IMR-90 (cell line): ENCODE results near the gene ZNF236. TPM values are rescaled to one million over a fixed set of nuclear protein-coding genes. Genes with fewer than 3 reads are reported as not detected.

Source experiments
- ATAC-seq: fragments of 200-7000 bp; cut with Tn5 transposase; 2 replicates; pipeline ENCODE4 v1.9.1; 2020; ENCODE audit warnings: low read depth, mild to moderate bottlenecking, moderate library complexity
- BruUV-seq: library from RNA; stranded (reverse); fragments of 400-500 nt; replicated peaks from 2 replicates; lab custom pipeline; 2021; lab: Mats Ljungman, UMichigan
- CTCF ChIA-PET: fragments of 300-600 bp; formaldehyde crosslinking; extraction: SDS; loops from one replicate; lab custom pipeline; 2021; ENCODE audit warnings: antibody characterized with exemption; lab: Yijun Ruan, JAX
- POLR2A ChIA-PET: fragments of 300-600 bp; sonication (Branson Sonifier 250); formaldehyde crosslinking; loops from one replicate; lab custom pipeline; 2022; ENCODE audit warnings: antibody characterized with exemption; ENCODE audit not compliant: unreplicated experiment; lab: Charles Lee
- DNase-seq: peaks from one replicate; pipeline ENCODE4 v3.0.0; 2013
- H2AFZ ChIP-seq: replicated peaks from 2 replicates; pipeline ENCODE3; 2013; ENCODE audit warnings: low read length, mild to moderate bottlenecking; ENCODE audit not compliant: poor library complexity
- H2AK5ac ChIP-seq: 2 replicates; pipeline ENCODE4 v1.6.1; 2013; ENCODE audit warnings: low read depth, low read length, inconsistent platforms
- H2AK9ac ChIP-seq: replicated peaks from 2 replicates; pipeline ENCODE3; 2013; ENCODE audit warnings: mild to moderate bottlenecking, low read depth, low read length, moderate library complexity; ENCODE audit not compliant: poor library complexity
- H2BK120ac ChIP-seq: 2 replicates; pipeline ENCODE4 v1.6.1; 2013; ENCODE audit warnings: low read depth, low read length, inconsistent platforms
- H2BK15ac ChIP-seq: 3 replicates; pipeline ENCODE4 v1.6.1; 2013; ENCODE audit warnings: low read depth, low read length, inconsistent platforms
- H2BK20ac ChIP-seq: 2 replicates; pipeline ENCODE4 v1.6.1; 2013; ENCODE audit warnings: low read depth, mild to moderate bottlenecking, inconsistent platforms, low read length, moderate library complexity
- H2BK5ac ChIP-seq: 2 replicates; pipeline ENCODE4 v1.6.1; 2013; ENCODE audit warnings: mild to moderate bottlenecking, low read depth, low read length, inconsistent platforms; ENCODE audit not compliant: poor library complexity, severe bottlenecking
- H3K14ac ChIP-seq: replicated peaks from 2 replicates; pipeline ENCODE4 v1.6.1; 2013; ENCODE audit warnings: low read depth, low read length, inconsistent platforms
- H3K18ac ChIP-seq: 2 replicates; pipeline ENCODE4 v1.6.1; 2013; ENCODE audit warnings: low read depth, low read length, control low read depth
- H3K23ac ChIP-seq: 2 replicates; pipeline ENCODE4 v1.6.1; 2013; ENCODE audit warnings: low read depth, low read length, inconsistent platforms
- H3K27ac ChIP-seq: 2 replicates; pipeline ENCODE4 v1.5.1; 2013; ENCODE audit warnings: mild to moderate bottlenecking, control low read depth, low read length; ENCODE audit not compliant: insufficient read depth
- H3K27me3 ChIP-seq: 2 replicates; pipeline ENCODE4 v1.6.1; 2013; ENCODE audit warnings: low read length; ENCODE audit not compliant: control insufficient read depth, insufficient read depth
- H3K36me3 ChIP-seq: 2 replicates; pipeline ENCODE4 v1.6.1; 2013; ENCODE audit warnings: low read length, mixed read lengths; ENCODE audit not compliant: control insufficient read depth, insufficient read depth
- H3K4ac ChIP-seq: 2 replicates; pipeline ENCODE4 v1.6.1; 2013; ENCODE audit warnings: low read depth, low read length, inconsistent platforms
- H3K4me1 ChIP-seq: 2 replicates; pipeline ENCODE4 v1.6.1; 2013; ENCODE audit warnings: low read length, mixed read lengths; ENCODE audit not compliant: control insufficient read depth, insufficient read depth
- H3K4me2 ChIP-seq: 2 replicates; pipeline ENCODE4 v1.6.1; 2013; ENCODE audit warnings: low read depth, mild to moderate bottlenecking, control low read depth, low read length, moderate library complexity
- H3K4me3 ChIP-seq: 2 replicates; pipeline ENCODE4 v1.5.1; 2013; ENCODE audit warnings: low read depth, mild to moderate bottlenecking, control low read depth, low read length, moderate library complexity; ENCODE audit not compliant: insufficient read depth
- H3K56ac ChIP-seq: 2 replicates; pipeline ENCODE4 v1.6.1; 2013; ENCODE audit warnings: low read length, inconsistent platforms; ENCODE audit not compliant: insufficient read depth; ENCODE audit errors: extremely low read depth
- H3K79me1 ChIP-seq, 2 experiments: 2 replicates each; pipeline ENCODE4 v1.6.1; 2013; ENCODE audit warnings: low read length in 2 of 2, inconsistent platforms in 1 of 2, low read depth in 1 of 2
- H3K9ac ChIP-seq: 2 replicates; pipeline ENCODE4 v1.6.1; 2013; ENCODE audit warnings: low read depth, low read length, control low read depth
- H3K9me1 ChIP-seq: 2 replicates; pipeline ENCODE4 v1.6.1; 2013; ENCODE audit warnings: low read length, inconsistent platforms; ENCODE audit not compliant: insufficient read depth
- H3K9me3 ChIP-seq: 2 replicates; pipeline ENCODE4 v1.6.1; 2013; ENCODE audit warnings: low read length; ENCODE audit not compliant: control insufficient read depth, insufficient read depth
- H4K20me1 ChIP-seq: 2 replicates; pipeline ENCODE4 v1.6.1; 2013; ENCODE audit warnings: low read length, inconsistent platforms; ENCODE audit not compliant: insufficient read depth
- H4K5ac ChIP-seq: 2 replicates; pipeline ENCODE4 v1.6.1; 2013; ENCODE audit warnings: mild to moderate bottlenecking, low read depth, low read length, control low read depth
- H4K8ac ChIP-seq, 2 experiments: 2 replicates each; pipeline ENCODE4 v1.6.1; 2013; ENCODE audit warnings: low read depth in 2 of 2, low read length in 2 of 2, control low read depth in 1 of 2, inconsistent platforms in 1 of 2
- H4K91ac ChIP-seq: 2 replicates; pipeline ENCODE4 v1.6.1; 2013; ENCODE audit warnings: low read depth, low read length, inconsistent platforms; ENCODE audit not compliant: insufficient read depth
- BHLHE40 ChIP-seq: fragments of 150-350 bp; IDR thresholded peaks from 2 replicates; pipeline ENCODE4 v1.6.1; 2016; ENCODE audit warnings: mild to moderate bottlenecking, low read depth, low read length
- CEBPB ChIP-seq: IDR thresholded peaks from 2 replicates; pipeline ENCODE4 v1.6.1; 2012; ENCODE audit warnings: low read depth, low read length, improper control_type of control experiment
- CHD1 ChIP-seq: IDR thresholded peaks from 2 replicates; pipeline ENCODE4 v1.6.1; 2012; ENCODE audit warnings: low read depth, low read length, improper control_type of control experiment
- FOS ChIP-seq: fragments of 150-350 bp; IDR thresholded peaks from 2 replicates; pipeline ENCODE4 v1.6.1; 2016; ENCODE audit warnings: low read depth, low read length
- MAFK ChIP-seq: IDR thresholded peaks from 2 replicates; pipeline ENCODE4 v1.6.1; 2012; ENCODE audit warnings: low read depth, low read length, improper control_type of control experiment
- MAZ ChIP-seq: IDR thresholded peaks from 2 replicates; pipeline ENCODE4 v1.6.1; 2012; ENCODE audit warnings: low read depth, mild to moderate bottlenecking, low read length, improper control_type of control experiment, moderate library complexity, borderline replicate concordance
- MXI1 ChIP-seq: IDR thresholded peaks from 2 replicates; pipeline ENCODE4 v1.6.1; 2012; ENCODE audit warnings: low read depth, mild to moderate bottlenecking, low read length, moderate library complexity, borderline replicate concordance
- NFE2L2 ChIP-seq: fragments of 150-350 bp; IDR thresholded peaks from 2 replicates; pipeline ENCODE4 v1.6.1; 2016; ENCODE audit warnings: low read depth, mild to moderate bottlenecking, low read length
- POLR2A ChIP-seq: IDR thresholded peaks from 2 replicates; pipeline ENCODE4 v1.6.1; 2012; ENCODE audit warnings: mild to moderate bottlenecking, low read depth, low read length
- RAD21 ChIP-seq: IDR thresholded peaks from 2 replicates; pipeline ENCODE4 v1.6.1; 2012; ENCODE audit warnings: low read length, improper control_type of control experiment
- RCOR1 ChIP-seq: IDR thresholded peaks from 2 replicates; pipeline ENCODE4 v1.6.1; 2012; ENCODE audit warnings: mild to moderate bottlenecking, low read length, improper control_type of control experiment; ENCODE audit not compliant: insufficient replicate concordance
- RFX5 ChIP-seq: IDR thresholded peaks from 2 replicates; pipeline ENCODE4 v1.8.0; 2012; ENCODE audit warnings: low read depth, mild to moderate bottlenecking, low read length, moderate library complexity
- SMC3 ChIP-seq: fragments of 150-350 bp; IDR thresholded peaks from 2 replicates; pipeline ENCODE4 v1.6.1; 2016; ENCODE audit warnings: low read depth, mild to moderate bottlenecking, antibody characterized with exemption, low read length, moderate library complexity
- WGBS, 2 experiments: methylation state at CpG; one replicate each; pipeline versions ENCODE4 v1.1.5 to v1.1.7; 2013; ENCODE audit warnings: missing lambda C conversion rate in 2 of 2; ENCODE audit not compliant: insufficient read length in 1 of 2; ENCODE audit errors: extremely low coverage in 2 of 2; 5-methylcytosine and 5-hydroxymethylcytosine counted together
- dilution Hi-C: fragments of 300-500 bp; cut with HindIII; formaldehyde crosslinking; loops from one replicate; pipeline ENCODE4 v1.14.3; 2018; ENCODE audit warnings: low sequenced_read_pairs; ENCODE audit not compliant: unreplicated experiment
- in situ Hi-C: fragments of 300-500 bp; cut with MboI; formaldehyde crosslinking; loops from 3 replicates; pipeline ENCODE4 v1.14.3; 2019; ENCODE audit warnings: low sequenced_read_pairs, inconsistent platforms, mixed read lengths
- intact Hi-C: fragments of 100-400 bp; cut with micrococcal nuclease; formaldehyde crosslinking; loops from 2 replicates; pipeline ENCODE4 v1.10.0; 2022
- polyA plus RNA-seq, 3 experiments: library from polyadenylated mRNA; depleted of rRNA; stranded (reverse); fragments of >200 nt; gene quantifications; 2 replicates each; pipeline ENCODE4 v1.2.3, GENCODE V29; 2012; ENCODE audit warnings: low replicate concordance in 1 of 3
- total RNA-seq: library from RNA; depleted of rRNA; stranded (reverse); fragments of >200 nt; gene quantifications from 2 replicates; pipeline ENCODE4 v1.2.3, GENCODE V29; 2012
- TF ChIP-seq, protein P1 (sequence below): fragments of 150-350 bp; IDR thresholded peaks from 2 replicates; pipeline ENCODE4 v1.6.1; 2016; ENCODE audit warnings: low read depth, mild to moderate bottlenecking, low read length, moderate library complexity, borderline replicate concordance
- TF ChIP-seq, protein P2 (sequence below): conservative IDR thresholded peaks from 2 replicates; pipeline ENCODE4 v1.5.1; 2012; ENCODE audit warnings: mild to moderate bottlenecking, low read depth, low read length, improper control_type of control experiment
- TF ChIP-seq, protein P3 (sequence below): fragments of 150-350 bp; IDR thresholded peaks from 2 replicates; pipeline ENCODE4 v1.6.1; 2017; ENCODE audit warnings: mild to moderate bottlenecking, antibody characterized with exemption, low read length, low read depth

The ZNF236 gene
- total and polyA plus RNA-seq, 2 of the 4 experiments (the other 2 are of a cell fraction) = 3.6 to 9.7 TPM

DNA sequence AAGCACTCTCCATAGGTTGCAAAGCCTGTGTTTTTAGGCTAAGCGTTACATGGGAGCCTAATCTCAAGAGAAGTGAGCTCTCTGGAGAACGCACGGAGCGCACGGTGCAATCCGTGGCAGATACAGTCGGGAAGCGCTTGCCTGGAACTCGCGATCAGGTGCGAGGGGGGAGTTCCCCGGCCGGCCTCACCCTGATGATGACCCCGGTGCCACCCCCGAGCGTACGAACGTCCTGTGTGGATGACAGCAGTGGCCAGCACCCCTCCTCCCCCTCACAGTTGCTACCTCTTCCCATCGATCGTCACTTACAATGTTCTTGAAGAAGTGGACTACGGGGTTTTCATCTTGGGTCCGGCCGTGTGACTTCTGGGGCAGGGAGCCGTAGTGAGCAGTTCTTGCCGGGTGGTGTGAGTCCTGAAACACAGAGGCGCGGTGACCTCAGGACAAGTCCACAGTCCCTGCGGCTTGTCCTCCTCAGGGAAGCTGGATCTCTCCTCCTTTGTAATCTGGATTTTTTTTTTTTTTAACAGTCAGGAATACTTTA lies 167.4 kb downstream of the ZNF236 start:
- in situ Hi-C loops = loop anchor here (10.0 kb wide), 1 partner anchor 185 kb away; no protein-coding TSS in a partner anchor

More for the DNA sequence above, 167.4 kb downstream of the ZNF236 start:
- Histone ChIP-seq H3K9ac (no peak overlapping the region), H3K36me3 (no peaks in the 10 kb centered on the region), H2AK9ac (no peak overlapping the region), H2BK15ac (no peak overlapping the region), H2AK5ac (no peak overlapping the region), H3K14ac (no peak overlapping the region), H3K9me1 (no peaks in the 10 kb centered on the region), H3K9me3 (no peaks in the 10 kb centered on the region), H4K5ac (no peak overlapping the region), H4K8ac (no peak overlapping the region), H3K23ac (no peak overlapping the region), H2BK20ac (no peak overlapping the region), H3K27me3 (peaks cover 12% of the 10 kb centered on the region), H3K79me1 (no peaks in the 10 kb centered on the region), H2AFZ (no peak overlapping the region), H3K4me3 (no peak overlapping the region), H4K20me1 (no peaks in the 10 kb centered on the region), H3K4me1 (no peaks in the 10 kb centered on the region), H4K91ac (no peak overlapping the region), H3K4me2 (no peak overlapping the region), H3K27ac (no peak overlapping the region), H2BK5ac (no peak overlapping the region), H3K4ac (no peak overlapping the region), H3K56ac (no peak overlapping the region), H2BK120ac (no peak overlapping the region), H3K18ac (no peak overlapping the region)
- intact Hi-C loops (no loop called here), dilution Hi-C loops (no loop called here)
- ChIA-PET CTCF (interaction anchor here (0.6 kb wide), 2 partner anchors 62 to 222 kb away, joined by 3 to 4 read pairs; no protein-coding TSS in a partner anchor), POLR2A (no interaction called here)
- ATAC-seq = no peak
- no peak for DNase-seq
- no TSS peak for BruUV-seq
- no peak for TF ChIP-seq MXI1
- no peak for TF ChIP-seq RCOR1
- TF ChIP-seq RAD21 = no peak
- TF ChIP-seq RFX5 = no peak
- TF ChIP-seq, protein P1, sequence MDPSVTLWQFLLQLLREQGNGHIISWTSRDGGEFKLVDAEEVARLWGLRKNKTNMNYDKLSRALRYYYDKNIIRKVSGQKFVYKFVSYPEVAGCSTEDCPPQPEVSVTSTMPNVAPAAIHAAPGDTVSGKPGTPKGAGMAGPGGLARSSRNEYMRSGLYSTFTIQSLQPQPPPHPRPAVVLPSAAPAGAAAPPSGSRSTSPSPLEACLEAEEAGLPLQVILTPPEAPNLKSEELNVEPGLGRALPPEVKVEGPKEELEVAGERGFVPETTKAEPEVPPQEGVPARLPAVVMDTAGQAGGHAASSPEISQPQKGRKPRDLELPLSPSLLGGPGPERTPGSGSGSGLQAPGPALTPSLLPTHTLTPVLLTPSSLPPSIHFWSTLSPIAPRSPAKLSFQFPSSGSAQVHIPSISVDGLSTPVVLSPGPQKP = no peak
- no peak for TF ChIP-seq NFE2L2
- no peak for TF ChIP-seq POLR2A
- TF ChIP-seq BHLHE40 = no peak
- no peak for TF ChIP-seq MAFK
- no peak for TF ChIP-seq CEBPB
- TF ChIP-seq MAZ = no peak
- TF ChIP-seq FOS = no peak
- TF ChIP-seq CHD1 = no peak
- TF ChIP-seq, protein P2, sequence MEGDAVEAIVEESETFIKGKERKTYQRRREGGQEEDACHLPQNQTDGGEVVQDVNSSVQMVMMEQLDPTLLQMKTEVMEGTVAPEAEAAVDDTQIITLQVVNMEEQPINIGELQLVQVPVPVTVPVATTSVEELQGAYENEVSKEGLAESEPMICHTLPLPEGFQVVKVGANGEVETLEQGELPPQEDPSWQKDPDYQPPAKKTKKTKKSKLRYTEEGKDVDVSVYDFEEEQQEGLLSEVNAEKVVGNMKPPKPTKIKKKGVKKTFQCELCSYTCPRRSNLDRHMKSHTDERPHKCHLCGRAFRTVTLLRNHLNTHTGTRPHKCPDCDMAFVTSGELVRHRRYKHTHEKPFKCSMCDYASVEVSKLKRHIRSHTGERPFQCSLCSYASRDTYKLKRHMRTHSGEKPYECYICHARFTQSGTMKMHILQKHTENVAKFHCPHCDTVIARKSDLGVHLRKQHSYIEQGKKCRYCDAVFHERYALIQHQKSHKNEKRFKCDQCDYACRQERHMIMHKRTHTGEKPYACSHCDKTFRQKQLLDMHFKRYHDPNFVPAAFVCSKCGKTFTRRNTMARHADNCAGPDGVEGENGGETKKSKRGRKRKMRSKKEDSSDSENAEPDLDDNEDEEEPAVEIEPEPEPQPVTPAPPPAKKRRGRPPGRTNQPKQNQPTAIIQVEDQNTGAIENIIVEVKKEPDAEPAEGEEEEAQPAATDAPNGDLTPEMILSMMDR = no peak
- TF ChIP-seq, protein P3, sequence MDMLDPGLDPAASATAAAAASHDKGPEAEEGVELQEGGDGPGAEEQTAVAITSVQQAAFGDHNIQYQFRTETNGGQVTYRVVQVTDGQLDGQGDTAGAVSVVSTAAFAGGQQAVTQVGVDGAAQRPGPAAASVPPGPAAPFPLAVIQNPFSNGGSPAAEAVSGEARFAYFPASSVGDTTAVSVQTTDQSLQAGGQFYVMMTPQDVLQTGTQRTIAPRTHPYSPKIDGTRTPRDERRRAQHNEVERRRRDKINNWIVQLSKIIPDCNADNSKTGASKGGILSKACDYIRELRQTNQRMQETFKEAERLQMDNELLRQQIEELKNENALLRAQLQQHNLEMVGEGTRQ = no peak
- TF ChIP-seq SMC3 = no peak
- 95% methylated on average over 13 of the region's 28 CpGs; no CpG with 5 or more reads in 1 of the 2 experiments for WGBS, 2 experiments
